ENCODE measurements around the gene MTG1. TPM values are rescaled to one million over a fixed set of nuclear protein-coding genes. Genes with fewer than 3 reads are reported as not detected.
A peak's percentile ranks its signal among the peaks of the same experiment; 100 is the strongest.

Gene MTG1
- total RNA-seq, 5 donors from 2014 or later (not counting 1 experiment from before 2014, with no cell fraction given), result 46.7 to 79.3 (median 69.4) TPM

- DNase-seq, result no peak
- Mint-ChIP-seq H3K4me1 (peaks cover 0 to 7% (median 1%) of the 10 kb centered on the region in 3 donors), H3K27ac (peak overlapping the region; percentile 66 to 80), H3K4me3 (no peak overlapping the region), H3K36me3 (peaks cover 15% of the 10 kb centered on the region), H3K9me3 (no peaks in the 10 kb centered on the region), H3K27me3 (no peaks in the 10 kb centered on the region)
- 67% methylated on average over 18 of the region's 18 CpGs for WGBS (ENCODE audit: insufficient coverage)
- POLR2A ChIA-PET, result interaction anchor here (0.5 to 0.6 kb wide), 2 partner anchors 13 to 37 kb away, joined by 3 read pairs; no protein-coding TSS in a partner anchor
- no peaks in the 10 kb centered on the region for H3K9me3 ChIP-seq
- ATAC-seq (replicated peaks in 1 of 4), result no peak
- no peaks in the 10 kb centered on the region for H3K27me3 ChIP-seq (replicated peaks in 1 of 2; ENCODE audit: control insufficient read depth in 2 of 2, extremely low read depth in 1 of 2, insufficient read depth in 2 of 2, low read length in 1 of 2)
- CTCF ChIA-PET, result no interaction called here
- H3K36me3 ChIP-seq (ENCODE audit: control insufficient read depth in 2 of 2, extremely low read depth in 1 of 2, insufficient read depth in 1 of 2, low read length in 1 of 2), result peaks cover 9 to 27% of the 10 kb centered on the region in 2 donors
- H3K27ac ChIP-seq (ENCODE audit: low read length), result no peak overlapping the region
- peaks cover 0 to 9% of the 10 kb centered on the region in 2 experiments for H3K4me1 ChIP-seq (ENCODE audit: control insufficient read depth in 1 of 2, extremely low read depth in 1 of 2, insufficient read depth in 2 of 2, low read length in 2 of 2)
- H3K4me3 ChIP-seq (ENCODE audit: control insufficient read depth in 1 of 2, extremely low read depth in 1 of 2, low read length in 1 of 2), result no peak overlapping the region
These were observed 32.0 kb upstream of the MTG1 start for GRCh38 chr10:133361773-133362441.

- no peak for ATAC-seq (replicated peaks in 1 of 4)
- no peaks in the 10 kb centered on the region for H3K9me3 Mint-ChIP-seq
These were observed 31.1 kb upstream of the MTG1 start for GRCh38 chr10:133362846-133363245.

DNA sequence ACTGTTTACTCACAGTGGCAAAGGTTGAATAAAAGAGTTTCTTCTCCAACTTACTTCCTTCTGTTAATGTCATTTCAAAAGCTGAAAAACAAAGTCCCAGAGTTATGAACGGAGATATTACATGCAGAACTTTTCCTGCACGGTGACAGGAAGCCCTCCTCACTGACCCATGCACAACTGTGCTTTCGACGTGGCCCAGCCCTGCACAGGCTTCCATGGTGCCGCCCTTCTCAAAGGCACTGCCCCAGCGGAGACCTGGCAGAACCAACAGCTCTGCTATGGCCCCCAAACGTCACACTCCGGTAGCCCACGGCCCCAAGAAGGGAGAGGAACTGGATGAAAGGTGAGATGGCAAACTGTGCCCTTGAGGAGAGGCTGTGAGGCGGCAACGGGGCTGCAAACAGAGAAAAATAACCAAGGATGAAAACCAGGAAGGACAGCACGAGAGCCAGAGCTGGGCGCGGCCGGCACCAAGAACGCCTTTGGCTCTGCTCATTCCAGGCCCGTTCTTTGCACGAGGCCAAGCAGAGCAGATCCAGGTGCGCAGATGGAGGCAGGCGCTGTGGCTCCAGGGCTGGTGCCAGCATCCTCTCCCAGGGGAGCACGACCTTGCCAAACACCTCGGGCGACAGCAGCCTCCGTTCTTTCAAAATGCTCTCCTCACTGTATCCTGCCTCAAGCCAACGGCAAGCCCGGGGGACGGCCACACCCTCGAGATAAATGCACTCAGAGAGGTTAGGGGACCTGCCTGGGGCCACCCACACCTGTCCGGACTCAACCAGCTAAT lies 29.1 kb upstream of the MTG1 start:
- peaks cover 15 to 48% of the 10 kb centered on the region in 2 donors for H3K36me3 ChIP-seq (ENCODE audit: control insufficient read depth in 2 of 2, extremely low read depth in 1 of 2, insufficient read depth in 1 of 2, low read length in 1 of 2)
- no peaks in the 10 kb centered on the region for H3K27me3 Mint-ChIP-seq
- H3K4me1 ChIP-seq (ENCODE audit: control insufficient read depth in 1 of 2, extremely low read depth in 1 of 2, insufficient read depth in 2 of 2, low read length in 2 of 2), result peaks cover 0 to 2% of the 10 kb centered on the region in 2 experiments
- H3K9me3 ChIP-seq, result no peaks in the 10 kb centered on the region
- ChIA-PET POLR2A (no interaction called here), CTCF (no interaction called here)
- H3K36me3 Mint-ChIP-seq, result peaks cover 20% of the 10 kb centered on the region
- no peak overlapping the region for H3K4me3 Mint-ChIP-seq
- H3K9me3 Mint-ChIP-seq, result no peaks in the 10 kb centered on the region
- ATAC-seq (replicated peaks in 1 of 4) (no peak), DNase-seq (no peak)
- H3K4me3 ChIP-seq (ENCODE audit: control insufficient read depth in 1 of 2, extremely low read depth in 1 of 2, low read length in 1 of 2), result no peak overlapping the region
- no peak overlapping the region for H3K27ac ChIP-seq (ENCODE audit: low read length)
- peaks cover 0 to 5% (median 0%) of the 10 kb centered on the region in 3 donors for H3K4me1 Mint-ChIP-seq
- 96% methylated on average over 27 of the region's 29 CpGs for WGBS (ENCODE audit: insufficient coverage)
- H3K27ac Mint-ChIP-seq, result no peak overlapping the region
- no peaks in the 10 kb centered on the region for H3K27me3 ChIP-seq (replicated peaks in 1 of 2; ENCODE audit: control insufficient read depth in 2 of 2, extremely low read depth in 1 of 2, insufficient read depth in 2 of 2, low read length in 1 of 2)

More at GRCh38 chr10:133362846-133363245, 31.1 kb upstream of the MTG1 start:
- Histone ChIP-seq H3K27me3 (replicated peaks in 1 of 2; ENCODE audit: control insufficient read depth in 2 of 2, extremely low read depth in 1 of 2, insufficient read depth in 2 of 2, low read length in 1 of 2) (no peaks in the 10 kb centered on the region), H3K9me3 (no peaks in the 10 kb centered on the region), H3K36me3 (ENCODE audit: control insufficient read depth in 2 of 2, extremely low read depth in 1 of 2, insufficient read depth in 1 of 2, low read length in 1 of 2) (peaks cover 9 to 29% of the 10 kb centered on the region in 2 donors), H3K4me3 (ENCODE audit: control insufficient read depth in 1 of 2, extremely low read depth in 1 of 2, low read length in 1 of 2) (no peak overlapping the region), H3K4me1 (ENCODE audit: control insufficient read depth in 1 of 2, extremely low read depth in 1 of 2, insufficient read depth in 2 of 2, low read length in 2 of 2) (peaks cover 0 to 2% of the 10 kb centered on the region in 2 experiments), H3K27ac (ENCODE audit: low read length) (no peak overlapping the region)
- CTCF ChIA-PET, result no interaction called here
- H3K27me3 Mint-ChIP-seq, result no peaks in the 10 kb centered on the region
- 98% methylated on average over 9 of the region's 13 CpGs for WGBS (ENCODE audit: insufficient coverage)
- peaks cover 0 to 5% (median 0%) of the 10 kb centered on the region in 3 donors for H3K4me1 Mint-ChIP-seq
- H3K4me3 Mint-ChIP-seq, result no peak overlapping the region
- POLR2A ChIA-PET, result no interaction called here
- H3K36me3 Mint-ChIP-seq, result peaks cover 15% of the 10 kb centered on the region
- H3K27ac Mint-ChIP-seq, result no peak overlapping the region
- no peak for DNase-seq

- over 99% methylated on average over 8 of the region's 13 CpGs for WGBS (ENCODE audit: insufficient coverage)
- Mint-ChIP-seq H3K36me3 (peaks cover 20% of the 10 kb centered on the region), H3K27ac (no peak overlapping the region), H3K4me1 (peaks cover 0 to 5% (median 0%) of the 10 kb centered on the region in 3 donors), H3K4me3 (no peak overlapping the region), H3K27me3 (no peaks in the 10 kb centered on the region), H3K9me3 (no peaks in the 10 kb centered on the region)
- CTCF ChIA-PET, result no interaction called here
- no peak overlapping the region for H3K27ac ChIP-seq (ENCODE audit: low read length)
- ATAC-seq (replicated peaks in 1 of 4) (no peak), DNase-seq (no peak)
- H3K27me3 ChIP-seq (replicated peaks in 1 of 2; ENCODE audit: control insufficient read depth in 2 of 2, extremely low read depth in 1 of 2, insufficient read depth in 2 of 2, low read length in 1 of 2), result no peaks in the 10 kb centered on the region
- no peak overlapping the region for H3K4me3 ChIP-seq (ENCODE audit: control insufficient read depth in 1 of 2, extremely low read depth in 1 of 2, low read length in 1 of 2)
- H3K36me3 ChIP-seq (ENCODE audit: control insufficient read depth in 2 of 2, extremely low read depth in 1 of 2, insufficient read depth in 1 of 2, low read length in 1 of 2), result peaks cover 15 to 48% of the 10 kb centered on the region in 2 donors
- POLR2A ChIA-PET, result no interaction called here
- H3K9me3 ChIP-seq, result no peaks in the 10 kb centered on the region
- peaks cover 0 to 2% of the 10 kb centered on the region in 2 experiments for H3K4me1 ChIP-seq (ENCODE audit: control insufficient read depth in 1 of 2, extremely low read depth in 1 of 2, insufficient read depth in 2 of 2, low read length in 2 of 2)
These were observed 28.4 kb upstream of the MTG1 start for GRCh38 chr10:133365461-133366129.

- Histone ChIP-seq H3K4me3 (ENCODE audit: control insufficient read depth in 1 of 2, extremely low read depth in 1 of 2, low read length in 1 of 2) (no peak overlapping the region), H3K9me3 (no peaks in the 10 kb centered on the region), H3K36me3 (ENCODE audit: control insufficient read depth in 2 of 2, extremely low read depth in 1 of 2, insufficient read depth in 1 of 2, low read length in 1 of 2) (peaks cover 15 to 48% of the 10 kb centered on the region in 2 donors), H3K27me3 (replicated peaks in 1 of 2; ENCODE audit: control insufficient read depth in 2 of 2, extremely low read depth in 1 of 2, insufficient read depth in 2 of 2, low read length in 1 of 2) (no peaks in the 10 kb centered on the region), H3K4me1 (ENCODE audit: control insufficient read depth in 1 of 2, extremely low read depth in 1 of 2, insufficient read depth in 2 of 2, low read length in 2 of 2) (peaks cover 0 to 2% of the 10 kb centered on the region in 2 experiments), H3K27ac (ENCODE audit: low read length) (no peak overlapping the region)
- no peaks in the 10 kb centered on the region for H3K9me3 Mint-ChIP-seq
- ATAC-seq (replicated peaks in 1 of 4), result no peak
- H3K4me3 Mint-ChIP-seq, result no peak overlapping the region
- H3K4me1 Mint-ChIP-seq, result peaks cover 0 to 5% (median 0%) of the 10 kb centered on the region in 3 donors
- no peak for DNase-seq
- H3K27me3 Mint-ChIP-seq, result no peaks in the 10 kb centered on the region
- H3K27ac Mint-ChIP-seq, result no peak overlapping the region
- ChIA-PET CTCF (no interaction called here), POLR2A (no interaction called here)
- peaks cover 20% of the 10 kb centered on the region for H3K36me3 Mint-ChIP-seq
- 91% methylated on average over 17 of the region's 17 CpGs for WGBS (ENCODE audit: insufficient coverage)
These were observed 27.9 kb upstream of the MTG1 start for GRCh38 chr10:133366130-133366478.

DNA sequence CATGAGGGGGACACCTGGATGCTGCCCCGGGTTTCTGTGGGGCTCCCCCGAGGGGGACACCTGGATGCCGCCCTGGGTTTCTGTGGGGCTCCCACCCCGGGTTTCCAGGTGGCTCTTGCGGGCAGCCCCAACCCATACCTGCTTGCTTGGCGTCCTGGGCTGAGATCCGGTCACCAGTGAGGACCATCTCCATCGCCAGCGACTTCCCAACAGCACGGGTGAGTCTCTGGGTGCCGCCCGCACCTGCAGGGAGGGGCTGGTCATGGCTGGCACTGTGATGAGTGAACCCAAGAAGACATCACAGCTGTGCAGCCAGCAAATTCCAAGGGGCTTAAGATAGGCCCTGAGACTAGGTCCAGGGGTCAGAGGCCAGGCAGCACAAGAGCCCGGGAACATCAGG lies 27.2 kb upstream of the MTG1 start:
- H3K9me3 ChIP-seq, result no peaks in the 10 kb centered on the region
- WGBS (ENCODE audit: insufficient coverage), result 95% methylated on average over 12 of the region's 13 CpGs
- no peaks in the 10 kb centered on the region for H3K4me1 ChIP-seq (ENCODE audit: control insufficient read depth in 1 of 2, extremely low read depth in 1 of 2, insufficient read depth in 2 of 2, low read length in 2 of 2)
- DNase-seq, result no peak
- no peak overlapping the region for H3K27ac ChIP-seq (ENCODE audit: low read length)
- no peak overlapping the region for H3K4me3 ChIP-seq (ENCODE audit: control insufficient read depth in 1 of 2, extremely low read depth in 1 of 2, low read length in 1 of 2)
- no peaks in the 10 kb centered on the region for H3K27me3 Mint-ChIP-seq
- peaks cover 0 to 4% (median 0%) of the 10 kb centered on the region in 3 donors for H3K4me1 Mint-ChIP-seq
- H3K36me3 Mint-ChIP-seq, result peaks cover 16% of the 10 kb centered on the region
- no peaks in the 10 kb centered on the region for H3K9me3 Mint-ChIP-seq
- H3K27ac Mint-ChIP-seq, result no peak overlapping the region
- no peak for ATAC-seq (replicated peaks in 1 of 4)
- H3K36me3 ChIP-seq (ENCODE audit: control insufficient read depth in 2 of 2, extremely low read depth in 1 of 2, insufficient read depth in 1 of 2, low read length in 1 of 2), result peaks cover 15 to 48% of the 10 kb centered on the region in 2 donors
- no peaks in the 10 kb centered on the region for H3K27me3 ChIP-seq (replicated peaks in 1 of 2; ENCODE audit: control insufficient read depth in 2 of 2, extremely low read depth in 1 of 2, insufficient read depth in 2 of 2, low read length in 1 of 2)
- no peak overlapping the region for H3K4me3 Mint-ChIP-seq
- ChIA-PET CTCF (no interaction called here), POLR2A (no interaction called here)

All from T-cell (primary cell).